Astrocyte (in vitro differentiated cells and primary cell): ENCODE measurements around the gene PIGB. TPM values are rescaled to one million over a fixed set of nuclear protein-coding genes. Genes with fewer than 3 reads are reported as not detected.

ENCODE experiments used
- DNase-seq: peaks from one replicate; pipeline ENCODE4 v3.0.0-alpha.2; 2010; ENCODE audit warnings: low read depth
- FAIRE-seq: peaks from 2 replicates; lab custom pipeline; 2011; peaks lifted over from hg19 to GRCh38; lab: Jason Lieb, UNC
- H2AFZ ChIP-seq: 2 replicates; pipeline ENCODE4 v1.6.0; 2012; ENCODE audit warnings: low read depth, low read length, inconsistent platforms
- H3K27ac ChIP-seq: 2 replicates; pipeline ENCODE4 v1.5.1; 2011; ENCODE audit warnings: low read depth, low read length, inconsistent platforms
- H3K27me3 ChIP-seq: 2 replicates; pipeline ENCODE4 v1.6.0; 2011; ENCODE audit warnings: low read length, inconsistent platforms; ENCODE audit not compliant: insufficient read depth
- H3K36me3 ChIP-seq: 2 replicates; pipeline ENCODE4 v1.5.1; 2011; ENCODE audit warnings: low read length, inconsistent platforms; ENCODE audit not compliant: insufficient read depth
- H3K4me1 ChIP-seq: 2 replicates; pipeline ENCODE4 v1.5.1; 2011; ENCODE audit warnings: low read length, inconsistent platforms; ENCODE audit not compliant: insufficient read depth
- H3K4me2 ChIP-seq: 2 replicates; pipeline ENCODE4 v1.6.0; 2012; ENCODE audit warnings: low read length, inconsistent platforms
- H3K4me3 ChIP-seq: 2 replicates; pipeline ENCODE4 v1.5.1; 2011; ENCODE audit warnings: low read depth, mild to moderate bottlenecking, low read length, inconsistent platforms; ENCODE audit not compliant: insufficient read depth
- H3K79me2 ChIP-seq: 2 replicates; pipeline ENCODE4 v1.6.0; 2012; ENCODE audit warnings: mild to moderate bottlenecking, low read length, inconsistent platforms; ENCODE audit not compliant: insufficient read depth
- H3K9ac ChIP-seq: 2 replicates; pipeline ENCODE4 v1.6.0; 2012; ENCODE audit warnings: mild to moderate bottlenecking, low read length, inconsistent platforms
- H3K9me3 ChIP-seq: 2 replicates; pipeline ENCODE4 v1.5.1; 2012; ENCODE audit warnings: low read depth, mild to moderate bottlenecking, low read length, inconsistent platforms; ENCODE audit not compliant: insufficient read depth
- H4K20me1 ChIP-seq: 2 replicates; pipeline ENCODE4 v1.6.0; 2012; ENCODE audit warnings: low read length, inconsistent platforms; ENCODE audit not compliant: insufficient read depth
- H3K27ac Mint-ChIP-seq: one replicate; pipeline ENCODE4 v1.8.0; 2021; ENCODE audit warnings: mild to moderate bottlenecking, mixed read lengths; ENCODE audit not compliant: unreplicated experiment
- H3K27me3 Mint-ChIP-seq: one replicate; pipeline ENCODE4 v1.8.0; 2021; ENCODE audit warnings: low read depth, mixed read lengths; ENCODE audit not compliant: unreplicated experiment
- H3K36me3 Mint-ChIP-seq: one replicate; pipeline ENCODE4 v1.8.0; 2021; ENCODE audit warnings: low read depth, mixed read lengths; ENCODE audit not compliant: unreplicated experiment
- H3K4me1 Mint-ChIP-seq: one replicate; pipeline ENCODE4 v1.8.0; 2021; ENCODE audit warnings: low read depth, mixed read lengths; ENCODE audit not compliant: unreplicated experiment
- H3K4me3 Mint-ChIP-seq: one replicate; pipeline ENCODE4 v1.8.0; 2021; ENCODE audit warnings: mild to moderate bottlenecking, moderate library complexity, mixed read lengths; ENCODE audit not compliant: unreplicated experiment
- H3K9me3 Mint-ChIP-seq: one replicate; pipeline ENCODE4 v1.8.0; 2021; ENCODE audit warnings: mild to moderate bottlenecking, mixed read lengths; ENCODE audit not compliant: unreplicated experiment
- CTCF ChIP-seq: IDR thresholded peaks from 2 replicates; pipeline ENCODE4 v1.5.1; 2011; ENCODE audit warnings: low read depth, mild to moderate bottlenecking, inconsistent platforms, low read length, moderate library complexity; ENCODE audit not compliant: insufficient read depth
- EZH2 ChIP-seq: IDR thresholded peaks from 2 replicates; pipeline ENCODE4 v1.6.1; 2012; ENCODE audit warnings: mild to moderate bottlenecking, low read length, inconsistent platforms; ENCODE audit not compliant: insufficient read depth
- total RNA-seq: library from RNA; stranded (reverse); gene quantifications from 2 replicates; pipeline ENCODE4 v1.2.1, GENCODE V29; 2021

PIGB gene
- total RNA-seq, 1 donor from 2014 or later, result 10.6 TPM

GRCh38 chr15:55281517-55282228 lies 37.3 kb upstream of the PIGB start:
- DNase-seq (no peak), FAIRE-seq (no peak)
- Histone ChIP-seq H3K9ac (no peak overlapping the region), H3K4me1 (peaks cover 29% of the 10 kb centered on the region), H4K20me1 (peaks cover 12% of the 10 kb centered on the region), H3K4me3 (no peak overlapping the region), H3K27me3 (no peaks in the 10 kb centered on the region), H3K36me3 (no peaks in the 10 kb centered on the region), H3K9me3 (no peaks in the 10 kb centered on the region), H2AFZ (no peak overlapping the region), H3K79me2 (peaks cover 58% of the 10 kb centered on the region), H3K4me2 (peak overlapping the region; percentile 73), H3K27ac (peak overlapping the region; percentile 61)
- peak overlapping the region; percentile 77 for H3K27ac Mint-ChIP-seq
- H3K27me3 Mint-ChIP-seq, result no peaks in the 10 kb centered on the region
- H3K36me3 Mint-ChIP-seq, result no peaks in the 10 kb centered on the region
- no peak overlapping the region for H3K4me3 Mint-ChIP-seq
- H3K4me1 Mint-ChIP-seq, result peaks cover 39% of the 10 kb centered on the region
- no peaks in the 10 kb centered on the region for H3K9me3 Mint-ChIP-seq
- TF ChIP-seq EZH2 (no peak), CTCF (no peak)

- H3K27me3 ChIP-seq, result no peaks in the 10 kb centered on the region
- TF ChIP-seq CTCF (no peak), EZH2 (no peak)
- no peaks in the 10 kb centered on the region for H3K9me3 ChIP-seq
- peak overlapping the region; percentile 38 for H3K9ac ChIP-seq
- peaks cover 55% of the 10 kb centered on the region for H3K79me2 ChIP-seq
- peaks cover 12% of the 10 kb centered on the region for H4K20me1 ChIP-seq
- FAIRE-seq (no peak), DNase-seq (peak; percentile 90)
- no peak overlapping the region for H3K4me3 ChIP-seq
- peaks cover 29% of the 10 kb centered on the region for H3K4me1 ChIP-seq
- Mint-ChIP-seq H3K27me3 (no peaks in the 10 kb centered on the region), H3K9me3 (no peaks in the 10 kb centered on the region), H3K4me1 (peaks cover 33% of the 10 kb centered on the region), H3K36me3 (peaks cover 2% of the 10 kb centered on the region), H3K4me3 (no peak overlapping the region), H3K27ac (peak overlapping the region; percentile 77)
- peak overlapping the region; percentile 73 for H3K4me2 ChIP-seq
- H3K27ac ChIP-seq, result peak overlapping the region; percentile 61
- H2AFZ ChIP-seq, result peak overlapping the region; percentile 28
- no peaks in the 10 kb centered on the region for H3K36me3 ChIP-seq
These were observed 36.7 kb upstream of the PIGB start for GRCh38 chr15:55282284-55282833.
